GM19043 (cell line): ENCODE results near the gene PLCB1.

ENCODE experiments used
- ATAC-seq: cut with Tn5 transposase; IDR thresholded peaks from one replicate; pipeline ENCODE4 v1.9.1; 2021; ENCODE audit warnings: low read depth; ENCODE audit not compliant: unreplicated experiment

Gene PLCB1

DNA sequence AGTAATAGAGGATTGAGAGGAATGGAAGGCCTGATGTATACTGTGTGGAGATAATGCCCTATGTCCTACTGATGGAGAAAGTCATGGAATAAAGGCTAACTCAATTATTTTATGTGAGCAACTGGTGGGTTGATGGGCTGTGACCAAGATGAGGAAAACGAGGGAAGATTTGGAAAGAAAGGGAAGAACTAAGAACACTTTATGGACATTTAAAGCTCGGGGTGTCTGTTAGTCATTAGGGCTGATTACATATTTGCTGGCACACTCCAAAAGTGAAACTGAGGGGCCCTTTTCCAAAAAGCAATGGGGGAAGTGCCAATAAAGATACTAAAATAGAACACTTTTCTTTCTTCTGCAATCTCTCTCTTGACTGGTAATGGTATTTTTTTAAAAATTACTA is 439.5 kb downstream of the PLCB1 start:
- no peak for ATAC-seq

DNA sequence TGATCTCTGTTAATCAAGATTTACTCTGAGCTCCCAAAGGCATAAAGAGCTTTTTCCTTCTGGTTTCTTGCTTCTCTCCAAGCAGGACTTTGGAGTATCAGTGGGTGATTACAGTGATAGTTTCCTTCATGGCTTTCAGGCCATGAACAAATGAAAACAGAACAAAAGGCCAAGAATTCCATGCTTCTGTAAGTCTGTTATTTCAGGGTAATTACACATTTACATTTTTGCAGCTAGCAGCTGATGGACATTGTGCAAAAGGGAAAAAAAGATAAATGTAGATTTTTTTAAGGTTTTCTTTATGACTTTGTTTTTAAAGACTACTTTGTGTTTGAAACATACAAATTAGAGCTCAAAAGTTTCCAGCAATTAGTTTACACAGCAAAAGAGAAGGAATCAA is 441.6 kb downstream of the PLCB1 start:
- no peak for ATAC-seq

DNA sequence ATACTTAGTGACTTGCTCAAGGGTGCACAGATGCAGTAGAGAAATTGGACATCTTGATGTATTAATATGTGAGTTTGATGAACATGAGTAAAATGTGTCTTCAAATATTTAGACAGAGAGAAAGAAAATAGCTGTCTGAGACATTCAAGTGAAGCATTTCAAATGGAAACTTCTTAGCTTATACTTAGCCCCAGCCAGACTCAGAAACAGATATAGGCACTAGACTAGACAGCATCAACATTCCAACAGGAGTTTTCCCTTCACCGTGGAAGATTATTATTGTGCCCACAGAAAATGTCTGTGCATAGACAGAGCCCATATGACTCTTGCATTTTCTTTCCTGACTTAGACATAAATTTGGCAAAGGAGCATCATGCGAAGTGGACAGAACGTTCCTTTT is 443.0 kb downstream of the PLCB1 start:
- ATAC-seq = no peak

DNA sequence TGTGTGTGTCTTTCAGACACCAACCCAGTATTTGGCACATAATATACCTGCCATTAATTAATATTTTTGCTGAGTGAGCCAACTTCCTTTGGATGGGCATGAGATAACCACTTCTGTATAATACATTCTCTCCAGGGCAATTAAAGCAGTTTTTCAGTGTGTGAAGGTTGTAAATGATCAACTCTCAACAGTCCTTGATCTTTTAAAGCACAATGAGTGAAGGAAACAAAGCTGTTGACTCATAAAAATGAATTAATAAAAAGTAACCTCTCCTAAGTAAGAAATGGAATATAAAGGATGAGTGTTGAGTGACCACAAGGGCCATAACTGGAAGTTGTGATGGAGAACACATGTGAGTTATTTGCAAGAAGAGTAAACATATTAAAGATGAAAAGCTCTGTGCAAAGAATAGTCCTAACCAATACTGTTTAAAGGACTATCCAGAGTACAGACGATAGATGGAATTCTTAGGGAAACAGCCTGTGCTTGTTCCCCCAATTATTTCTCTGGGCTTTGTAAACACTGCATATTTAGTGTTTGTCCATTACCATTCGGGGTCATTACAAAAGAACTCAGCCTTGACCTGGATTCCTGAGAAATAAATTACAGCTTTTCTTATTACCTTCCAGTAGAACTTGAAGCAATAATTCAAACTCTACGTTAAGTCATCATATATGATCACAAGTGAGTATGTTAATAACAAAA is 446.2 kb downstream of the PLCB1 start:
- ATAC-seq = no peak

DNA sequence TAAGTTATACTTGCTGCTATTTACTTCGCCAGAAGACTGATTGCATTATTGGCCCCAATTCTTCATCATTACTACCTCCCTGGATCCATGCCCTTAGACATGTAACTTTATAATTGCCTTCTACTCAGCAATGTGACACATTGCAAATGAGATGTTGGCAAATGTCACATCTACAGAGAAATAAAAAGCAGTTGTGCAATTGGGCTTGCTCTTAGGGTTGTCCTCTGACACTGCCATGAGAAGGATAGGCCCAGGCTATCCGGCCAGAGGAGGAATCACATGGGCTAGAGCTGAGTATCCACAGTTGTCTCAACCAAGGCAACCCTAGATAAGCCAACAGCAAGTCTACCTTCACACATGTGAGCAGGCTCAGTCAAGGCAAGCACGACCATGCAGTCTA is 447.0 kb downstream of the PLCB1 start:
- ATAC-seq = no peak

DNA sequence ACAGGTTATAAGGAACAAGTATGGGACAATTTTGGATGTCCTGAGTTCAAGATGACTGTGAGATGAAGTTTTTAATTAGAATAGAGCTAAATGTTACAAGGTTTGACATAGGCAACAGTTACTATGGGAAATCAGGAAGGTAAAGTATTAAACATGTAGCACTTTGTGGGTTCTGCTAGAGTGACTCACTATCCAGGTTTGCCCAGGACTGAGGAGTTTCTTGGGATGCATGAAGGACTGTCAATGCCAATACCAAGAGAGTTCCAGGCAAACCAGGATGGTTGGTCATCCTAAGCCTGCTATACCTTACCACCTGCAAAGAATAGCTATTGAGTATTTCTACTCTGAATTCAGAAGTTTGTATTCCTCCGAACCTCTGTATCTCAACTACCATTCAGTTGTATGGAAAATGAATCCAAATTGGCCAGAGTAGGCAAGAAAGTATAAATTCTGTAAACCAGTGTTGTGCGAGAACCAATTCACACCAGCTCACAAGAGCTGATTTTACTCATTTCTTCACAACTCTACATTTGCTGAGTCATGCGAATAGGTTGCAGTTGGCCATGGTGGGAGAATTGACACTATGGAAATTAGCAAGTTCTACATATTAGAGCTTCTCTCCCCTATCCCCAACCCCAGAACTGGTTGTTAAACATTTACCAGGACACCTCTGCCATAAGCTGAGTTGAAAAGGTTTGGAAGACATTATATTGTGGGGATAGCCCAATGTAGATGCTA is 449.5 kb downstream of the PLCB1 start:
- no peak for ATAC-seq

DNA sequence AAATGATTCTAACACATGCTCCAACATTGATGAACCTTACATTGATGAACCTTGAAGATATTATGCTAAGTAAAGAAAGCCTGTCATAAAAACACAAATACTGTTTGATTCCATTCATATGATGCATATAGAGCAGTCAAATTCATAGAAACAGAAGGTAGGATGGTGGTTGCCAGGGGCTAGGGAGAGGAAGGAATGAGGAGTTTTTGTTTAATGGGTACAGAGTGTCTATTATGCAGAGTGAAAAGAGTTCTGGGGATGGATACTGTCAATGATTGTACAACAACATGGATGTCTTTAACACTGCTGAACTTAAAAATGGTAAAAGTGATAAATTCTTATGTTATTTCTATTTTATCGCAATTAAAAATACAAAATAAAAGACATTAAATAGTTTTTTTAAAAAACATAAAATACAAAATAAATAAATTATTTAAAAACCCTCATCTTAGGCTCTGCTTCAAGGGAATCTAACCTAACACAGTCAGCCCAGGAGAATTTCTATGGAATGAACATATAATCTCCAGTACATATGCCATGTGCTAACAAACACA is 451.0 kb downstream of the PLCB1 start:
- ATAC-seq = no peak

DNA sequence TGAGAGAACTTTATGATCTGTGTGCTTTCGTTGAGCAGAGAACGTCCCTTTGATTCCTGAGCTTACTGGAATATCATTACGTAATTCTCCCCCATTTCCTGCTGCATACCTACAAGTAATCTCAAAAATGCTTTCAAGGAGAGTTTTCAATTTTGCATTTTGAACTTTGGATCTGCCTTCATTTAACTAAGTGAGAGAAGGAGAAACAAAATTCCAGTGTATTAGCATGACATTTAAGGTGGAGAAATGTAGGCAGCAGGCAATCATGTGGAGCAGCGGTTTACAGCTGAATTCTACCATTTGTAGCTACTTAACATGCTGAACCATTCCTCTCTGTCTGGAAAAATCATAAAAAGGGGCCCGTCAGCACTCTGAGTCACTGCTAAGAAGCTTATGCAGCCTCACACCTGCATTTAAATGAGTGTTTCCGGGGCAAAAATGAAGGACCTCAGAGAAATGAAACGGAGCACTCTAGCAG is 451.5 kb downstream of the PLCB1 start:
- ATAC-seq = no peak

DNA sequence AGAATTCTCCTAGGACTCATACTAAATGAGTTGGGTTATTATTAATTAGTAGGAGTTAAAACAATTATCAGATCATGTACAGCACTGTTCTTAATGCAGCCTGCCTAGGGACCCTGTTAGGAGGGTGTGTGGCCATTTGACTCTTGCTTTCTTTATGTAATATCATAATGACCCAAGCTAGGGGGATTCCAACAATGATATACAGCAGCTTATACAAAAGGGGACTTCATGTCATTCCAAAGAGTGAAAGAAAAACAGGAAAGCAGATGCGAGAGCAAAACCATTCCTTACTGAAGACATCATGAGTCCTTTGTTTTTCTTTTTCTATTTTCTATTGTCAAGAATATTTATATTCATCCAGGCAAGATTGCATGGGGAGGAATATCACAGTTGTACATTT is 455.2 kb downstream of the PLCB1 start:
- no peak for ATAC-seq

DNA sequence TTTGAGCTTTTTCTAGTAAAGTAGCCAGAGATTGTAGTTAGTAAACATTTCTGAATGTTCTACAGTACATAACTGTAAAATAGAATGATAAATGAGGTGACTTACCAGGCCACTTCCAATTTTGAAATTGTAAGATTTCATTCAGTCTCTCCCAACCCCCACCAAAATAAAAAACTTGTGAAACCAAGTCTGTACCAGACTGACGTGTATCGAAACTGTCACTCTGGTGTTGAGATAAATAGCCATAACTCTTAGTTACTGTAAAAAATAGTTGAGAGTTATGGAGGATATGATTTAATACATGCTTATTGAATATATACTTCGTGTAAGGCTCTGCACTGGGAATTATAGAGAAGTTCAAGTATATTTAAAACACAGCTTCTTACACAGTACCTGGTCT is 455.7 kb downstream of the PLCB1 start:
- ATAC-seq = no peak

DNA sequence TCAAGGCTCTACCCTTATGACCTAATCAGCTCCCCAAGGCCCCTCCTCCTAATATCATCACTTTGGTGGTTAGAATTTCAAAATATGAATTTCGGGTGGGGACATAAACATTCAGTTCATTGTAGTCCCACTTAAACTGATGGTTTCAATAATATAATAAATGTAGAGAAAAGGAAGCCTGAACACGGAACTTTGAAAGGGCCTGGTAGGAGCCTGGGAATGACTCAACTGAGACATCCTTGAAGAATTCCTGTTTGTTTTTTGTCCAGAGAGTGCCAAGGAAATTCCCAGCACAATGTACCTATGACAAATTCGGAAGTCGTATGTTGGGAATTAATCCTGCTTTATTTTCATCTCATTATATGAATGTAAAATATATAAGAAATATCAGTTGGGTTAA is 457.9 kb downstream of the PLCB1 start:
- ATAC-seq = no peak

DNA sequence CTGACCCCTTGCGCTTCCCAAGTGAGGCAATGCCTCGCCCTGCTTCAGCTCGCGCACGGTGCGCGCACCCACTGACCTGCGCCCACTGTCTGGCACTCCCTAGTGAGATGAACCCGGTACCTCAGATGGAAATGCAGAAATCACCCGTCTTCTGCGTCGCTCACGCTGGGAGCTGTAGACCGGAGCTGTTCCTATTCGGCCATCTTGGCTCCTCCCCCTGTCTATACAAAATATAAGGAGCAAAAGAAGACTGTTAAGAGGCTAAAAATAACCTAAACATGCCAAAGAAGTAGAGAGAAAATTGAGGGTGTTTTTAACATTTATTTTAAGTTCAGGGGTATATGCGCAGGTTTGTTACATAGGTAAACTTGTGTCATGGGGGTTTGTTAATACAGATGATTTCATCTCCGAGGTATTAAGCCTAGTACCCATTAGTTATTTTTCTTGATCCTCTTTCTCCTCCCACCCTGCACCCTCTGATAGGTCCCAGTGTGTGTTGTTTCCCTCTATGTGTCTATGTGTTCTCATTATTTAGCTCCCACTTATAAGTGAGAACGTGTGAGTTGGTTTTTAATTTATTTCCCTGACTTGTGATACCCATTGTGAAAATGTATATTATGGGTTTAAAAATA is 469.0 kb downstream of the PLCB1 start:
- peak; percentile 5 for ATAC-seq

DNA sequence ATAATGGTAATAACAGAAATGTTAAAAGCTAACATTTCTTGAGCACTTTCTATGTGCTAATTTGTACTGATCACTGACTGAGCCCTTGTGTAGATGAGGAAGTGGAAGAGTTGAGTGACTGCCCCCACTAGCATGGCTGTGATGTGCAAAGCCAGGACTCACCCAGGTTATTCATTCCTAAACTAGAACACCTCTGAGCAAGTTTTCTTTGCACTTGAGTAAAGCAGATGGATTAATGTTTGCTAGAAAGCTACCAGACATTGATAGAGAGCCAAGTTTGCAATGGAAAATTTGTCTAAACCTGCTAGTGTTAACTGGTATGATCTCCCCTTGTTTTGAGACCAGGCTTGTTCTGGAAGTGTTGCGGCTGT is 469.5 kb downstream of the PLCB1 start:
- peak; percentile 94 for ATAC-seq

DNA sequence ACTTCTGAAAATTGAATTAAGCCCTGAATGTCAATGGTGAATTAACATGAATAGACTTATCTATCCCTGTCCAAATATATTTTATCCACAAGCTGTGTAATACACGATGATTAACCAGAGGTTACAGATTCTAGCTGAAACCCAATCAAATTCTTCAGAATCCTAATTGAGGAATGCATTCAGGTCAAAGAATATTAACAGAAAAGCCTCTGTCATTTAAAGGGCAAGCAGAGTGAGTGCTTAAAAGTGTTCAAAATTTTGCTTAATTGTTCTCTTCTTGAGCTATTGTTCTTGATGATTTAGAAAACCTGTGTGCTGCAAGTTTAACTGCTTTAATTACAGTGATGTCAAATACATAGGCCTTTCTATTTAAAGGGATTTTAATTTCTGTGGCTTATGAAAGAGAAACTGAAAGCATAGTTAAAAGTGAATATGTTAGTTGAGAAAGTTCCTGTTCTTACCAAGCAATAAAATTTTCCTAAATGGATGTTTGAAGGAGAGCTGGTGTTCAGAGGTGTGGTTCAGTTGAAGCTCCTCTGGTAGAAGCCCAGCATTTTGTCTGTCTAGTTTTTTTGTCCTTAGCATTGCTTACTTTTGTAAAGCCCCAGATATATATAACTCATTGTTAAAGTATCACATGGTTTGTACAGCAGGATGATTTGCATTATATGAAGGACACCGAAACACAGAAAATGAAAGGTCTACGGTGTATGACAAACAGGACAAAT is 470.5 kb downstream of the PLCB1 start:
- ATAC-seq = peak; percentile 78

DNA sequence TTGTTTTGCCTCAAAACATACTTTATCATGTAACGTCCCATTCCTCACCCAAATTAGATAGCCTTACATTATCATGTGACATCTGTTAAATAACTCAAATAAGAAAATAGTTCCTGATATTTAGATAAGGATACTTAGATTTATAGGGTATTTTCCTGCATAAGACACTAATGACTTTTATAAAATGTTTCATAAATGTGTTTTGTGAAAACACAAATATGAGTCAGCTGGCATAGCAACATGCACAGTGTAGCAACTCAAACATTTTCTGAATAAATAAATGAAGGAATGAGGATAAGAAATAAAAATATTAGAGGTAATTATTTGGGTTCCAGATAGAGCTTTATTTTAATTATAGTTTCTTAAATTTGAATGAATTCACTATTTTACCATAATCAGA is 476.4 kb downstream of the PLCB1 start:
- ATAC-seq = no peak

DNA sequence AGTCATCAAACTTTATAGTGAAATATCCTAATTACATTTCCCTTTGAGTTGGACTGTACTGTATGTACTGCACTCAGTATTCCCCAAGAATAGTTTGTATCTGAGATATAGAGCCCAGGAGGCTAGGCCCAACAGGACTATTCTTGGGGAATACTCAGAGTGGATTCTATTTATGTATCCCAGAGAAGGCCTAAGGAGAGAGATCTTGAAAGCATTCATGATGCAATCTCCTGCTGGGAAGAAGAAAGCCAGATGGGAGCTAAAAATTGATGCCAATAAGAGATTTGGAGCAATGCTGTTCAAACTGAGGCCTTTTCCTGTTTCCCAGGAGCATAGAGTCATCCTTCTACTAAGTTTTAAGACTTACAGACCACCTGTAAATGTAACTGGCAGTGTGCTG is 484.7 kb downstream of the PLCB1 start:
- no peak for ATAC-seq

DNA sequence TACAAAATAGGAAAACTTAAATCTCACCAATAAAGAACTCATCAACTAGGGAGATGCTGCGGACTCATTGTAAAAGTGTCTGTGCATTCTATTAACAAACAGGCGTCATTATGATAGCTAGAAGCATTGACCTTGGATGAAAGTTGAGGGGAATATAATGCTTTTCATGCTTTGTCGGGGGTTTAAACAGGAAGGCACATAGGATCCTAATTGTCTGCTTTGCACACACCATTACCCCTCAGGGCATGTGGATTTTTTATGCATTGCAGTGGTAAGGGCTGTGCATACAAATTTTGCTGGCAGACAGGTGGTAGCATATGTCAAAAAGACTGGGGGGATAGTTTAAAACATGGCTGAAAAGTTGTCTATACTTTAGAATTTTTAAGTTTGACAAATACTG is 488.9 kb downstream of the PLCB1 start:
- ATAC-seq = no peak

DNA sequence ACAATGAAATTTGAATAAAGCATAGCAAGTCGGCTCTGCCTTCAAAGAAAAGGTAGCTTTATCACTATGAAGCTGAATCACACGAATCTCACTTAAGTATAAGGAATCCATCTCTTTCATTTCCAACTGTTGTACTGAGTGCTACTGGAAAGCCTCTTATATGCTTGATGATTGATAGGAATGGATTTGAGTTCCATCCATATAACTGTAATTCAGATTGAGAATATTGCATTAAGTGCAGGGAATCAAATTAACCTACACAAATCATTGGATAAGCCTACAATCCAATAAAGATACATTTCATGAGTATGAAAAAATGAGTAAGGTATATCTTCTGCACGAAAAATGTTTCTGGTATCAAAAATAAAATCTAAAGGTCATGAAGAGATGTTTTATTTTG is 492.0 kb downstream of the PLCB1 start:
- no peak for ATAC-seq

DNA sequence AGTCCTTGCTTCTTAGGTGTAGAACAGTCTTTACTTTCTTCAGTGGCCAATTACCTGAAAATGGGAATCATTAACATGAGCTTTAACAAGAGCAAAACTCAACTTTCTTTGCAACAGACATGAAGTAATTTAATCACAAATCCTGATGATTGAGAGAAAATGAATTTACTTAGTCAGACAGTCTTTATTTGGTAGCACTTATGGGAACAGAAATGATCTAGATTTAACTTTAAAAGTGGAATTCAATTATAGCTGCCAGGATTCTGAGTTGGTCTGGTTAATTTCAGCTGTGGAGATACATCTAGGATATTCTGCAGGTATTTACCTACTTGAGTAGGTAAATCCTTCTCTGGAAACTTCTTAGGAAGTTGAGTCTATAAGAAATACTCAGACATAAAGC is 492.6 kb downstream of the PLCB1 start:
- ATAC-seq = no peak

DNA sequence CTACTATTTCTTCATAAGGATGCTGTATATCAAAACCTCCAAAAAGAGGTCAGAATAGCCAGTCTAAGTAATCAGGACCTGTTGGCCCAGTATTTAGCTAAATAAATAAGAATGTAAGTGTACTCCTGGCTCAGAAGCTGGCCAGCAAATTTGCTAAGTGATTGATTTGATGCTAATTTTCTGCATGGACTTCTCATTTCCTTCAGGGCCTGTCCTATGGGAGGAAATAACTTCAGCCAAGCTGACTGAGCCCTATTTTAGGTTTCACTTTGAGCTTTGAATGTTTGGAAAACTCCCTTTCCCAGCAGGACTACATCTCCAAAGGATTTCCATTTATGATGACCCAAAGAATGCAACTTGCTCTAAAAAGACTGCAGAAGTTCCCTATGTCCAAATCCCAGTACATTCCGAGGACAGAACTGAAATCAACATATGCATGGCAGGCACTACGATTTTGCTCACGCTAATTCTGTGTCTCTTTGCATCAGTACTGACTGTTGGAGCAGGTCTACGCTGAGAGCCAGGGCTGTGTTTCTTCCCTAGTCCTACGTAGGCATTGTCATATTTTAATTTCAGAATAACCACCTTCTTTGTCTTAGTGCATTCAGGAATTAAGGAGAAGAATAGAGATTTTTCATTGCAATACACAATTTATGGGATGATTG is 495.4 kb downstream of the PLCB1 start:
- ATAC-seq = no peak
